Measurements from ENCODE around the gene CTNNBL1.

The CTNNBL1 gene

GRCh38 chr20:37919389-37920040 is 225.7 kb downstream of the CTNNBL1 start:
- no peak for DNase-seq (ENCODE audit: low read depth)

DNA sequence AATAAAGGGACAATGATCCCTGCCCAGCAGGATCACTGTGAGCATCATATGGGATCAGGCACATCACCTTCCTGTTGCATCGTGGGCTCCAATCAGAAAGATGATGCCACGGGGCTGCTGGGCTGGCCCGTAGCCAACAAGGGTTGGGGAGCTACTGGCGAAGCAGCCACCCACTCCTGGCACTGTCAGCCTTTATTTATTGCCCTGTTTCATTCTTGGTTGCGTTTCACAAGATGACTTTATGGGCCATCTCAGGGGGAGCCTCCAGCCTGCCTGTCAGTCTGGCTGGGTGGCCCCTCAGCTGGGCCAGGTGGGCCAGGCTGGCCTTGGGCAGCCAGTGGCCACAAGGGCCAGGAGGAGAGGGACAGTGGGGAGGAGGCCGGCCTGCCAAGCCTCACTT is 226.4 kb downstream of the CTNNBL1 start:
- no peak for DNase-seq (ENCODE audit: low read depth)

GRCh38 chr20:37920679-37921322 is 227.0 kb downstream of the CTNNBL1 start:
- DNase-seq (ENCODE audit: low read depth): no peak

- no peak for DNase-seq (ENCODE audit: low read depth)
Measured at GRCh38 chr20:37921341-37921929, 227.6 kb downstream of the CTNNBL1 start.
